GM12878 (cell line): Measurements from ENCODE around the gene ZDHHC7. TPM values are rescaled to one million over a fixed set of nuclear protein-coding genes. Genes with fewer than 3 reads are reported as not detected.
A peak's percentile ranks its signal among the peaks of the same experiment; 100 is the strongest.

Source experiments
- ATF7 ChIP-seq: fragments of 450-650 bp; IDR thresholded peaks from 2 replicates; pipeline ENCODE4 v1.6.1; 2016; ENCODE audit warnings: low read depth, mild to moderate bottlenecking
- CBX5 ChIP-seq: sonication (generic); IDR thresholded peaks from 2 replicates; pipeline ENCODE4 v1.6.1; 2016; ENCODE audit warnings: low read depth, moderate library complexity, mild to moderate bottlenecking, inconsistent platforms
- DPF2 ChIP-seq: fragments of 450-650 bp; IDR thresholded peaks from 2 replicates; pipeline ENCODE4 v1.6.1; 2017; ENCODE audit warnings: mild to moderate bottlenecking
- EGR1 ChIP-seq, 2 experiments: IDR thresholded peaks; 1 replicate in 1 of 2; 2 replicates in 1 of 2; pipeline ENCODE4 v1.6.1; 2011 to 2012; ENCODE audit warnings: low read depth in 2 of 2, low read length in 2 of 2, borderline replicate concordance in 1 of 2, mild to moderate bottlenecking in 1 of 2, moderate library complexity in 1 of 2
- JUNB ChIP-seq: IDR thresholded peaks from 2 replicates; pipeline ENCODE4 v1.6.1; 2016; ENCODE audit warnings: antibody characterized with exemption, mild to moderate bottlenecking
- LARP7 ChIP-seq: fragments of 450-650 bp; IDR thresholded peaks from 2 replicates; pipeline ENCODE4 v1.6.1; 2017; ENCODE audit warnings: mild to moderate bottlenecking
- MYC ChIP-seq: IDR thresholded peaks from 2 replicates; pipeline ENCODE4 v1.6.1; 2011; ENCODE audit warnings: mild to moderate bottlenecking, low read length, moderate library complexity, inconsistent platforms; ENCODE audit not compliant: insufficient read depth, insufficient replicate concordance, insufficient read length, severe bottlenecking
- NRF1 ChIP-seq: conservative IDR thresholded peaks from 2 replicates; pipeline ENCODE4 v1.6.1; 2011; ENCODE audit warnings: mild to moderate bottlenecking, low read depth, low read length, improper control_type of control experiment
- RAD21 ChIP-seq: IDR thresholded peaks from 2 replicates; pipeline ENCODE4 v1.6.1; 2011; ENCODE audit warnings: mild to moderate bottlenecking, low read depth, low read length, moderate library complexity; ENCODE audit not compliant: insufficient read depth
- SKIL ChIP-seq: fragments of 450-650 bp; IDR thresholded peaks from 2 replicates; pipeline ENCODE4 v1.6.1; 2017; ENCODE audit warnings: mild to moderate bottlenecking, low read depth, inconsistent platforms; ENCODE audit not compliant: poor library complexity, severe bottlenecking
- SMARCA5 ChIP-seq: fragments of 450-650 bp; IDR thresholded peaks from 2 replicates; pipeline ENCODE4 v1.6.1; 2017; ENCODE audit warnings: mild to moderate bottlenecking
- SMC3 ChIP-seq: IDR thresholded peaks from 2 replicates; pipeline ENCODE4 v1.6.1; 2011; ENCODE audit warnings: low read length, improper control_type of control experiment, borderline replicate concordance
- TCF12 ChIP-seq: IDR thresholded peaks from 2 replicates; pipeline ENCODE4 v1.6.1; 2011; ENCODE audit warnings: low read depth, mild to moderate bottlenecking, low read length
- polyA plus RNA-seq, 11 experiments: library from polyadenylated mRNA; depleted of rRNA in 4 of 11; unstranded in 6 of 11; stranded (reverse) in 5 of 11; fragments of >200 nt; fragmentation: Nextera tagmentation in 4 of 11; fragmentation: Illumina TruSeq in 1 of 11; extraction: Ambion mirVana in 4 of 11; extraction: Trizol in 1 of 11; gene quantifications; 1 replicate in 1 of 11; 2 replicates in 10 of 11; pipeline versions ENCODE4 v1.2.1 to v1.2.3, GENCODE V29; 2011 to 2016; ENCODE audit warnings: inconsistent platforms in 2 of 11, missing spikeins in 2 of 11, low read depth in 1 of 11
- total RNA-seq, 4 experiments: library from RNA; depleted of rRNA in 3 of 4; stranded (reverse); fragments of >200 nt in 3 of 4; fragmentation: Illumina TruSeq in 1 of 4; extraction: Trizol in 1 of 4; gene quantifications; 2 replicates each; pipeline versions ENCODE4 v1.2.1 to v1.2.3, GENCODE V29; 2013 to 2021
- TF ChIP-seq, protein P1 (sequence below): IDR thresholded peaks from 2 replicates; pipeline ENCODE4 v1.6.1; 2011; ENCODE audit warnings: low read depth, low read length, improper control_type of control experiment, borderline replicate concordance
- TF ChIP-seq, protein P2 (sequence below): fragments of 450-650 bp; IDR thresholded peaks from 2 replicates; pipeline ENCODE4 v1.6.1; 2017; ENCODE audit warnings: antibody characterized with exemption, mild to moderate bottlenecking, moderate library complexity

The ZDHHC7 gene
- total and polyA plus RNA-seq, 10 of the 15 experiments (the other 5 are each of a cell fraction or from before 2014, with no cell fraction given) = 0.87 to 26.0 (median 20.0) TPM

DNA sequence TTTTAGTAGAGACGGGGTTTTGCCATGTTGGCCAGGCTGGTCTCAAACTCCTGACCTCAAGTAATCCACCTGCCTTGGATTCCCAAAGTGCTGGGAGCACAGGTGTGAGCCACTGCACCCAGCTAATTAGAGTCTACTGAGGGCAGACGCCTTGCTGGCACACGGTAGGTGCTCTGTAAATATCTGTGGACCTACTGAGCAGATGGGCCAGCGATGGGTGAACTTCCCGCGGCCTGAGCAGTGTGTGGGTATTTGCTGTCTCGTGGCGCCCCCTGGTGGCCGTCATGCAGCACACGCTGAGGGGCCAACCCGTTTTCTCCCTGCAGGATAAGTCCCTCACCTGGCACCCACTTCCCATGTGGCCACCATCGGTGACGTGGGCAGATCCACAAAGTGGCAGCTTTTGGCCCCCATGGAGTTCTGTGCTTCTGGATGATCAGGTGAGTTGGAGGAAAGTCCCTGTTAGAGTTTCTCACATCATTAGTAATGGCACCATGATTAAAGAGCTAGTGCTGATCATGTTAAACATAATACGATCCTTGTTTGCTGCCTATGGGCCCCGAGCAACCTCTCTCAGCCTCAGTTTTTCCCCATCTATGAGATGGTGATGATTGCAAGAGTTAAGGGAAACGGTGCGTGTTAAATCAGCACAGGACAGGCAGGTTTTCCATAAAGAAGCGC, 40.7 kb downstream of the ZDHHC7 start (continued):
- TF ChIP-seq, protein P1, sequence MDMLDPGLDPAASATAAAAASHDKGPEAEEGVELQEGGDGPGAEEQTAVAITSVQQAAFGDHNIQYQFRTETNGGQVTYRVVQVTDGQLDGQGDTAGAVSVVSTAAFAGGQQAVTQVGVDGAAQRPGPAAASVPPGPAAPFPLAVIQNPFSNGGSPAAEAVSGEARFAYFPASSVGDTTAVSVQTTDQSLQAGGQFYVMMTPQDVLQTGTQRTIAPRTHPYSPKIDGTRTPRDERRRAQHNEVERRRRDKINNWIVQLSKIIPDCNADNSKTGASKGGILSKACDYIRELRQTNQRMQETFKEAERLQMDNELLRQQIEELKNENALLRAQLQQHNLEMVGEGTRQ = no peak
- no peak for TF ChIP-seq NRF1
- no peak for TF ChIP-seq SKIL
- no peak for TF ChIP-seq ATF7
- no peak for TF ChIP-seq LARP7
- TF ChIP-seq DPF2 = peak; percentile 67
- TF ChIP-seq SMC3 = peak; percentile 75
- peak; percentile 19; the same call in 1 of the 2 replicates for TF ChIP-seq SMARCA5
- TF ChIP-seq EGR1 (IDR thresholded peaks at IDR 0.05; ENCODE audit: borderline replicate concordance in 1 of 2, low read depth in 2 of 2, low read length in 2 of 2) = no peak
- TF ChIP-seq JUNB = no peak
- TF ChIP-seq MYC = no peak
- no peak for TF ChIP-seq CBX5
- TF ChIP-seq RAD21 = peak; percentile 82
- TF ChIP-seq, protein P2, sequence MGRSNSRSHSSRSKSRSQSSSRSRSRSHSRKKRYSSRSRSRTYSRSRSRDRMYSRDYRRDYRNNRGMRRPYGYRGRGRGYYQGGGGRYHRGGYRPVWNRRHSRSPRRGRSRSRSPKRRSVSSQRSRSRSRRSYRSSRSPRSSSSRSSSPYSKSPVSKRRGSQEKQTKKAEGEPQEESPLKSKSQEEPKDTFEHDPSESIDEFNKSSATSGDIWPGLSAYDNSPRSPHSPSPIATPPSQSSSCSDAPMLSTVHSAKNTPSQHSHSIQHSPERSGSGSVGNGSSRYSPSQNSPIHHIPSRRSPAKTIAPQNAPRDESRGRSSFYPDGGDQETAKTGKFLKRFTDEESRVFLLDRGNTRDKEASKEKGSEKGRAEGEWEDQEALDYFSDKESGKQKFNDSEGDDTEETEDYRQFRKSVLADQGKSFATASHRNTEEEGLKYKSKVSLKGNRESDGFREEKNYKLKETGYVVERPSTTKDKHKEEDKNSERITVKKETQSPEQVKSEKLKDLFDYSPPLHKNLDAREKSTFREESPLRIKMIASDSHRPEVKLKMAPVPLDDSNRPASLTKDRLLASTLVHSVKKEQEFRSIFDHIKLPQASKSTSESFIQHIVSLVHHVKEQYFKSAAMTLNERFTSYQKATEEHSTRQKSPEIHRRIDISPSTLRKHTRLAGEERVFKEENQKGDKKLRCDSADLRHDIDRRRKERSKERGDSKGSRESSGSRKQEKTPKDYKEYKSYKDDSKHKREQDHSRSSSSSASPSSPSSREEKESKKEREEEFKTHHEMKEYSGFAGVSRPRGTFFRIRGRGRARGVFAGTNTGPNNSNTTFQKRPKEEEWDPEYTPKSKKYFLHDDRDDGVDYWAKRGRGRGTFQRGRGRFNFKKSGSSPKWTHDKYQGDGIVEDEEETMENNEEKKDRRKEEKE = no peak
- TF ChIP-seq TCF12 = 0 out of 2 replicates have a peak, but pooled peaks have one; percentile 13
